GM12878 (cell line): ENCODE results near the gene JADE1. TPM values are rescaled to one million over a fixed set of nuclear protein-coding genes. Genes with fewer than 3 reads are reported as not detected.

ENCODE experiments used
- ATAC-seq: fragments of 200-7000 bp; cut with Tn5 transposase; 3 replicates; pipeline ENCODE4 v1.9.1; 2020; ENCODE audit warnings: mild to moderate bottlenecking, moderate library complexity
- BruUV-seq: library from RNA; stranded (reverse); fragments of 400-500 nt; replicated peaks from 2 replicates; lab custom pipeline; 2021; lab: Mats Ljungman, UMichigan
- CTCF ChIA-PET: fragments of 300-600 bp; sonication (Branson Sonifier 250); formaldehyde crosslinking; extraction: SDS; loops from one replicate; lab custom pipeline; 2021; ENCODE audit warnings: inconsistent platforms; lab: Yijun Ruan, JAX
- POLR2A ChIA-PET: fragments of 350-600 bp; formaldehyde crosslinking; extraction: SDS; loops from one replicate; lab custom pipeline; 2021; ENCODE audit warnings: inconsistent platforms; lab: Charles Lee
- RAD21 ChIA-PET: fragments of 300-600 bp; sonication (Branson Sonifier 250); formaldehyde crosslinking; loops from one replicate; lab custom pipeline; 2023; ENCODE audit warnings: antibody characterized with exemption; ENCODE audit not compliant: unreplicated experiment; lab: Charles Lee
- SMC1A ChIA-PET: fragments of 300-600 bp; sonication (Branson Sonifier 250); formaldehyde crosslinking; loops from one replicate; lab custom pipeline; 2023; ENCODE audit not compliant: unreplicated experiment, uncharacterized antibody; lab: Charles Lee
- DNase-seq: peaks from one replicate; pipeline ENCODE4 v3.0.0-alpha.2; 2011; ENCODE audit warnings: low read depth, low spot score
- FAIRE-seq: peaks from 3 replicates; lab custom pipeline; 2011; peaks lifted over from hg19 to GRCh38; lab: Jason Lieb, UNC
- H2AFZ ChIP-seq: 2 replicates; pipeline ENCODE4 v1.6.0; 2011; ENCODE audit warnings: low read depth, low read length, control low read depth; ENCODE audit not compliant: control insufficient read depth
- H3K27ac ChIP-seq: 2 replicates; pipeline ENCODE4 v1.5.1; 2011; ENCODE audit warnings: control low read depth; ENCODE audit not compliant: control insufficient read depth, insufficient read depth
- H3K27me3 ChIP-seq, 2 experiments: replicated peaks in 1 of 2; 2 replicates each; pipeline versions ENCODE4 v1.6.0 to v1.6.1; 2011; ENCODE audit warnings: low read length in 1 of 2; ENCODE audit not compliant: control insufficient read depth in 2 of 2, insufficient read depth in 2 of 2
- H3K36me3 ChIP-seq, 2 experiments: 2 replicates each; pipeline ENCODE4 v1.5.1; 2011; ENCODE audit warnings: low read length in 1 of 2; ENCODE audit not compliant: control insufficient read depth in 2 of 2, insufficient read depth in 2 of 2
- H3K4me1 ChIP-seq: 2 replicates; pipeline ENCODE4 v1.6.1; 2011; ENCODE audit warnings: mild to moderate bottlenecking, low read length, moderate library complexity, mixed read lengths; ENCODE audit not compliant: control insufficient read depth, insufficient read depth
- H3K4me2 ChIP-seq: 2 replicates; pipeline ENCODE4 v1.6.0; 2011; ENCODE audit warnings: control low read depth; ENCODE audit not compliant: control insufficient read depth, insufficient read depth
- H3K4me3 ChIP-seq: fragments of 200-600 bp; sonication (generic); 2 replicates; pipeline ENCODE4 v1.5.1; 2016
- H3K79me2 ChIP-seq: 2 replicates; pipeline ENCODE4 v1.6.0; 2011; ENCODE audit warnings: low read length; ENCODE audit not compliant: control insufficient read depth, insufficient read depth
- H3K9ac ChIP-seq: 2 replicates; pipeline ENCODE4 v1.8.0; 2011; ENCODE audit warnings: low read length, control low read depth, mixed read lengths; ENCODE audit not compliant: control insufficient read depth, insufficient read depth
- H3K9me3 ChIP-seq: replicated peaks from 3 replicates; pipeline ENCODE4 v1.5.1; 2011; ENCODE audit warnings: mild to moderate bottlenecking, low read length; ENCODE audit not compliant: control insufficient read depth, insufficient read depth
- H4K20me1 ChIP-seq: 2 replicates; pipeline ENCODE4 v1.6.0; 2011; ENCODE audit not compliant: control insufficient read depth, insufficient read depth
- BMI1 ChIP-seq: fragments of 450-650 bp; IDR thresholded peaks from 2 replicates; pipeline ENCODE4 v1.6.1; 2016; ENCODE audit warnings: mild to moderate bottlenecking, moderate library complexity, borderline replicate concordance
- CBX3 ChIP-seq: fragments of 200-600 bp; sonication (generic); IDR thresholded peaks from 2 replicates; pipeline ENCODE4 v1.6.1; 2016; ENCODE audit warnings: low read depth, borderline replicate concordance
- CBX5 ChIP-seq: sonication (generic); IDR thresholded peaks from 2 replicates; pipeline ENCODE4 v1.6.1; 2016; ENCODE audit warnings: low read depth, moderate library complexity, mild to moderate bottlenecking, inconsistent platforms
- ELK1 ChIP-seq: IDR thresholded peaks from 2 replicates; pipeline ENCODE4 v1.6.1; 2012; ENCODE audit warnings: low read depth, low read length, improper control_type of control experiment
- FOXM1 ChIP-seq: IDR thresholded peaks from 2 replicates; pipeline ENCODE4 v1.6.1; 2012; ENCODE audit warnings: low read depth, mild to moderate bottlenecking, inconsistent platforms, low read length, moderate library complexity
- HDAC2 ChIP-seq: fragments of 200-600 bp; sonication (generic); IDR thresholded peaks from 2 replicates; pipeline ENCODE4 v1.6.1; 2017
- IKZF2 ChIP-seq, 2 experiments: fragments of 450-650 bp; IDR thresholded peaks; 2 replicates each; pipeline ENCODE4 v1.6.1; 2017; ENCODE audit warnings: mild to moderate bottlenecking in 2 of 2, moderate library complexity in 2 of 2
- JUNB ChIP-seq: IDR thresholded peaks from 2 replicates; pipeline ENCODE4 v1.6.1; 2016; ENCODE audit warnings: antibody characterized with exemption, mild to moderate bottlenecking
- KLF5 ChIP-seq: fragments of 450-650 bp; IDR thresholded peaks from 2 replicates; pipeline ENCODE4 v1.6.1; 2014; ENCODE audit warnings: mild to moderate bottlenecking; ENCODE audit not compliant: partially characterized antibody
- SP1 ChIP-seq: IDR thresholded peaks from one replicate; pipeline ENCODE4 v1.6.1; 2011; ENCODE audit warnings: low read depth, low read length
- SREBF1 ChIP-seq: IDR thresholded peaks from 2 replicates; pipeline ENCODE4 v1.6.1; 2012; ENCODE audit warnings: mild to moderate bottlenecking, low read length
- TAF1 ChIP-seq: IDR thresholded peaks from 2 replicates; pipeline ENCODE4 v1.6.1; 2011; ENCODE audit warnings: mild to moderate bottlenecking, low read depth, low read length, borderline replicate concordance
- TCF7 ChIP-seq: IDR thresholded peaks from 2 replicates; pipeline ENCODE4 v1.6.1; 2014; ENCODE audit warnings: antibody characterized with exemption, borderline replicate concordance
- YBX1 ChIP-seq: fragments of 450-650 bp; IDR thresholded peaks from 2 replicates; pipeline ENCODE4 v1.6.1; 2016; ENCODE audit warnings: antibody characterized with exemption
- ZBTB33 ChIP-seq: fragments of 450-650 bp; IDR thresholded peaks from 2 replicates; pipeline ENCODE4 v1.6.1; 2017; ENCODE audit warnings: mild to moderate bottlenecking
- ZNF24 ChIP-seq: fragments of 450-650 bp; IDR thresholded peaks from 2 replicates; pipeline ENCODE4 v1.6.1; 2017; ENCODE audit warnings: antibody characterized with exemption, mild to moderate bottlenecking
- WGBS: methylation state at CpG from one replicate; pipeline ENCODE4 v1.1.6; 2016; ENCODE audit warnings: low lambda C conversion rate; ENCODE audit not compliant: insufficient replicate concordance, insufficient coverage; ENCODE audit errors: missing lambda C conversion rate; 5-methylcytosine and 5-hydroxymethylcytosine counted together
- in situ Hi-C: fragments of 300-500 bp; cut with MboI; formaldehyde crosslinking; loops from 9 replicates; pipeline ENCODE4 v1.14.3; 2018; ENCODE audit warnings: mixed read lengths
- intact Hi-C: fragments of 100-400 bp; cut with micrococcal nuclease; formaldehyde crosslinking; loops from one replicate; pipeline ENCODE4 v1.14.2; 2022; ENCODE audit not compliant: unreplicated experiment
- polyA plus RNA-seq, 11 experiments: library from polyadenylated mRNA; depleted of rRNA in 4 of 11; unstranded in 6 of 11; stranded (reverse) in 5 of 11; fragments of >200 nt; fragmentation: Nextera tagmentation in 4 of 11; fragmentation: Illumina TruSeq in 1 of 11; extraction: Ambion mirVana in 4 of 11; extraction: Trizol in 1 of 11; gene quantifications; 1 replicate in 1 of 11; 2 replicates in 10 of 11; pipeline versions ENCODE4 v1.2.1 to v1.2.3, GENCODE V29; 2011 to 2016; ENCODE audit warnings: inconsistent platforms in 2 of 11, missing spikeins in 2 of 11, low read depth in 1 of 11
- total RNA-seq, 4 experiments: library from RNA; depleted of rRNA in 3 of 4; stranded (reverse); fragments of >200 nt in 3 of 4; fragmentation: Illumina TruSeq in 1 of 4; extraction: Trizol in 1 of 4; gene quantifications; 2 replicates each; pipeline versions ENCODE4 v1.2.1 to v1.2.3, GENCODE V29; 2013 to 2021

JADE1 gene
- total and polyA plus RNA-seq, 10 of the 15 experiments (the other 5 are each of a cell fraction or from before 2014, with no cell fraction given) = 5.9 to 27.2 (median 15.8) TPM

- no peaks in the 10 kb centered on the region for H3K79me2 ChIP-seq
- no peak for DNase-seq
- no TSS peak for BruUV-seq
- H3K36me3 ChIP-seq = no peaks in the 10 kb centered on the region
- TF ChIP-seq IKZF2 (IDR thresholded peaks at IDR 0.05) = no peak
- no peak for TF ChIP-seq ZNF24
- no peak for TF ChIP-seq FOXM1
- TF ChIP-seq SP1 = no peak
- no peak for TF ChIP-seq ELK1
- TF ChIP-seq TCF7 = no peak
- TF ChIP-seq TAF1 = no peak
- TF ChIP-seq SREBF1 = no peak
- no peak for TF ChIP-seq ZBTB33
- no peak for TF ChIP-seq YBX1
- no peak for TF ChIP-seq CBX5
- TF ChIP-seq CBX3 = no peak
- no peak for TF ChIP-seq JUNB
- no peak for TF ChIP-seq KLF5
- TF ChIP-seq HDAC2 = no peak
- no peak for TF ChIP-seq BMI1
- TF ChIP-seq, all 136 proteins: peak for 0
- SMC1A ChIA-PET = interaction anchor here (1.2 to 2.2 kb wide), 2 partner anchors 25 to 62 kb away, joined by 3 to 8 read pairs; no protein-coding TSS in a partner anchor
- H3K9ac ChIP-seq = no peak overlapping the region
- in situ Hi-C loops (loop anchor here (5.0 kb wide), 1 partner anchor 223 kb away; no protein-coding TSS in a partner anchor), intact Hi-C loops (no loop called here)
- no peak overlapping the region for H2AFZ ChIP-seq
- no peak overlapping the region for H3K4me2 ChIP-seq
- H3K4me3 ChIP-seq = no peak overlapping the region
- RAD21 ChIA-PET = no interaction called here
- POLR2A ChIA-PET = interaction anchor here (3.0 kb wide), 1 partner anchor 12 kb away, joined by 11 read pairs; no protein-coding TSS in a partner anchor
- FAIRE-seq = no peak
- H3K27me3 ChIP-seq = no peaks in the 10 kb centered on the region
- ATAC-seq = no peak
- no peaks in the 10 kb centered on the region for H4K20me1 ChIP-seq
- H3K9me3 ChIP-seq = no peaks in the 10 kb centered on the region
- CTCF ChIA-PET = no interaction called here
- 93% methylated on average over 3 of the region's 3 CpGs for WGBS
- no peaks in the 10 kb centered on the region; the same call in 1 of the 2 replicates for H3K4me1 ChIP-seq
- no peak overlapping the region for H3K27ac ChIP-seq
These were observed 8.7 kb upstream of the JADE1 start for GRCh38 chr4:128800701-128801284.
